ENCODE data around the gene MYBBP1A.

- TF ChIP-seq GATA3 (IDR thresholded peaks at IDR 0.05; ENCODE audit: low read depth, low read length) (no peak), GATA2 (IDR thresholded peaks at IDR 0.05; ENCODE audit: low read depth, low read length) (no peak)
Observed at GRCh38 chr17:4497101-4497824, 57.9 kb downstream of the MYBBP1A start.

All from SH-SY5Y (cell line).